Small intestine (tissue), 7 donors: ENCODE measurements around the gene FPGS. TPM values are rescaled to one million over a fixed set of nuclear protein-coding genes. Genes with fewer than 3 reads are reported as not detected.

Experiments
- DNase-seq, 2 donors: peaks; one replicate each; pipeline versions ENCODE4 v3.0.0 to v3.0.0-alpha.2; 2013
- FAIRE-seq: peaks from 2 replicates; lab custom pipeline; 2012; peaks lifted over from hg19 to GRCh38; lab: Jason Lieb, UNC
- H3K27ac ChIP-seq, 3 donors: one replicate each; pipeline ENCODE4 v1.5.1; 2013; ENCODE audit warnings: low read length in 2 of 3, mild to moderate bottlenecking in 2 of 3, control low read depth in 1 of 3, inconsistent platforms in 1 of 3, low read depth in 1 of 3, moderate library complexity in 1 of 3
- H3K27me3 ChIP-seq, 3 donors: one replicate each; pipeline ENCODE4 v1.6.1; 2013; ENCODE audit warnings: low read length in 3 of 3, inconsistent platforms in 1 of 3; ENCODE audit not compliant: control insufficient read depth in 3 of 3, insufficient read depth in 3 of 3
- H3K36me3 ChIP-seq, 3 donors: one replicate each; pipeline ENCODE4 v1.6.1; 2013; ENCODE audit warnings: low read length in 3 of 3, inconsistent platforms in 1 of 3, low read depth in 1 of 3, mild to moderate bottlenecking in 1 of 3, moderate library complexity in 1 of 3; ENCODE audit not compliant: control insufficient read depth in 3 of 3, insufficient read depth in 2 of 3
- H3K4me1 ChIP-seq, 3 donors: one replicate each; pipeline ENCODE4 v1.6.1; 2013; ENCODE audit warnings: low read length in 2 of 3, inconsistent platforms in 1 of 3, low read depth in 1 of 3, mild to moderate bottlenecking in 1 of 3, moderate library complexity in 1 of 3; ENCODE audit not compliant: control insufficient read depth in 3 of 3, insufficient read depth in 2 of 3
- H3K4me3 ChIP-seq, 3 donors: one replicate each; pipeline ENCODE4 v1.5.1; 2013; ENCODE audit warnings: low read length in 3 of 3, control low read depth in 1 of 3, inconsistent platforms in 1 of 3, low read depth in 1 of 3, mild to moderate bottlenecking in 1 of 3, moderate library complexity in 1 of 3
- H3K9me3 ChIP-seq, 2 donors: one replicate each; pipeline ENCODE4 v1.6.1; 2013; ENCODE audit warnings: low read depth in 1 of 2, low read length in 1 of 2; ENCODE audit not compliant: control insufficient read depth in 2 of 2, insufficient read depth in 1 of 2
- WGBS, 3 donors: extraction: QIAGEN DNeasy Blood & Tissue Kit; methylation state at CpG; one replicate each; pipeline ENCODE4 v1.1.7; 2013; 5-methylcytosine and 5-hydroxymethylcytosine counted together
- polyA plus RNA-seq, 4 donors: library from polyadenylated mRNA; stranded (reverse) in 3 of 4; unstranded in 1 of 4; fragments of 200-250 nt in 3 of 4; fragments of 120-200 nt in 1 of 4; gene quantifications; one replicate each; pipeline versions ENCODE4 v1.2.1 to v1.2.3, GENCODE V29; 2013
- donor health status: healthy with polysubstance abuse.
- donor health status: control.
- donor health status: control.
- donor health status: Bipolar disorder and iron deficiency.
- donor health status: healthy.

The FPGS gene
- polyA plus RNA-seq, 4 donors = 24.4 to 45.8 (median 30.6) TPM

GRCh38 chr9:127855522-127855921 lies 52.8 kb downstream of the FPGS start:
- FAIRE-seq = no peak
- 86 to 98% (median 95%) methylated on average over 5 of the region's 5 CpGs for WGBS, 3 donors
- Histone ChIP-seq H3K36me3 (no peaks in the 10 kb centered on the region), H3K4me3 (no peak overlapping the region), H3K9me3 (no peaks in the 10 kb centered on the region), H3K27ac (peak overlapping the region in 1 of 3 donors; percentile 65), H3K4me1 (peaks cover 0 to 9% (median 0%) of the 10 kb centered on the region in 3 donors), H3K27me3 (peaks cover 0 to 2% (median 0%) of the 10 kb centered on the region in 3 donors)
- no peak for DNase-seq

- DNase-seq = no peak
- Histone ChIP-seq H3K9me3 (no peaks in the 10 kb centered on the region), H3K27me3 (peaks cover 0 to 2% (median 0%) of the 10 kb centered on the region in 3 donors), H3K4me3 (no peak overlapping the region), H3K36me3 (no peaks in the 10 kb centered on the region), H3K4me1 (peaks cover 0 to 9% (median 0%) of the 10 kb centered on the region in 3 donors), H3K27ac (peak overlapping the region in 1 of 3 donors; percentile 65)
- 57 to 72% (median 67%) methylated on average over 11 of the region's 11 CpGs for WGBS, 3 donors
- FAIRE-seq = no peak
Measured at GRCh38 chr9:127856094-127856728, 53.5 kb downstream of the FPGS start.

- H3K9me3 ChIP-seq = no peaks in the 10 kb centered on the region
- no peak for DNase-seq
- H3K27me3 ChIP-seq = peaks cover 0 to 2% (median 0%) of the 10 kb centered on the region in 3 donors
- no peaks in the 10 kb centered on the region for H3K36me3 ChIP-seq
- H3K4me3 ChIP-seq = no peak overlapping the region
- 74 to 81% (median 77%) methylated on average over 7 to 8 of the region's 8 CpGs for WGBS, 3 donors
- H3K4me1 ChIP-seq = peaks cover 0 to 12% (median under 1%) of the 10 kb centered on the region in 3 donors
- no peak for FAIRE-seq
- peak overlapping the region in 1 of 3 donors; percentile 65 for H3K27ac ChIP-seq
Measured at GRCh38 chr9:127856729-127857116, 54.0 kb downstream of the FPGS start.

- Histone ChIP-seq H3K36me3 (no peaks in the 10 kb centered on the region), H3K27ac (peak overlapping the region in 1 of 3 donors; percentile 63), H3K27me3 (peaks cover 0 to 2% (median 0%) of the 10 kb centered on the region in 3 donors), H3K4me3 (no peak overlapping the region), H3K9me3 (no peaks in the 10 kb centered on the region), H3K4me1 (peaks cover 0 to 17% (median 5%) of the 10 kb centered on the region in 3 donors)
- DNase-seq (no peak), FAIRE-seq (no peak)
- WGBS, 3 donors = 48 to 67% (median 54%) methylated on average over 4 of the region's 4 CpGs
Measured at GRCh38 chr9:127857278-127857677, 54.6 kb downstream of the FPGS start.

GRCh38 chr9:127858041-127858512 lies 55.4 kb downstream of the FPGS start:
- H3K27me3 ChIP-seq = peaks cover 0 to 2% (median 0%) of the 10 kb centered on the region in 3 donors
- FAIRE-seq = no peak
- H3K36me3 ChIP-seq = no peaks in the 10 kb centered on the region
- 10 to 35% (median 17%) methylated on average over 12 of the region's 12 CpGs for WGBS, 3 donors
- H3K27ac ChIP-seq = peak overlapping the region in 1 of 3 donors; percentile 59
- H3K4me1 ChIP-seq = peaks cover 0 to 20% (median 5%) of the 10 kb centered on the region in 3 donors
- H3K9me3 ChIP-seq = no peaks in the 10 kb centered on the region
- no peak overlapping the region for H3K4me3 ChIP-seq
- DNase-seq = peak; percentile 21 to 28

- DNase-seq (no peak), FAIRE-seq (no peak)
- H3K27ac ChIP-seq = no peak overlapping the region
Measured at GRCh38 chr9:127860260-127860659, 57.6 kb downstream of the FPGS start.

GRCh38 chr9:127860779-127861178 lies 58.1 kb downstream of the FPGS start:
- Histone ChIP-seq H3K36me3 (no peaks in the 10 kb centered on the region), H3K9me3 (no peaks in the 10 kb centered on the region), H3K27me3 (no peaks in the 10 kb centered on the region), H3K4me3 (no peak overlapping the region), H3K27ac (no peak overlapping the region), H3K4me1 (peaks cover 0 to 18% (median 5%) of the 10 kb centered on the region in 3 donors)
- 91 to 95% (median 93%) methylated on average over 11 of the region's 11 CpGs for WGBS, 3 donors
- FAIRE-seq (no peak), DNase-seq (no peak)

More at GRCh38 chr9:127860260-127860659, 57.6 kb downstream of the FPGS start:
- H3K27me3 ChIP-seq = no peaks in the 10 kb centered on the region
- H3K9me3 ChIP-seq = no peaks in the 10 kb centered on the region
- WGBS, 3 donors = 75 to 90% (median 84%) methylated on average over 8 of the region's 8 CpGs
- H3K4me1 ChIP-seq = peaks cover 0 to 18% (median 5%) of the 10 kb centered on the region in 3 donors
- H3K36me3 ChIP-seq = no peaks in the 10 kb centered on the region
- no peak overlapping the region for H3K4me3 ChIP-seq

- no peaks in the 10 kb centered on the region for H3K9me3 ChIP-seq
- DNase-seq = peak; percentile 42 to 53
- WGBS, 3 donors = 38 to 65% (median 45%) methylated on average over 26 to 29 of the region's 29 CpGs
- H3K27ac ChIP-seq = peak overlapping the region; percentile 42 to 94 (median 75)
- FAIRE-seq = no peak
- no peak overlapping the region for H3K4me3 ChIP-seq
- H3K27me3 ChIP-seq = no peaks in the 10 kb centered on the region
- peaks cover 0 to 18% (median 5%) of the 10 kb centered on the region in 3 donors for H3K4me1 ChIP-seq
- peaks cover 0 to 2% (median 0%) of the 10 kb centered on the region in 3 donors for H3K36me3 ChIP-seq
Measured at GRCh38 chr9:127862075-127863011, 59.7 kb downstream of the FPGS start.
